Keratinocyte (primary cell): ENCODE data around the gene OGDH. TPM values are rescaled to one million over a fixed set of nuclear protein-coding genes. Genes with fewer than 3 reads are reported as not detected.

Experiments
- DNase-seq: peaks from one replicate; pipeline ENCODE4 v3.0.0-alpha.2; 2011; ENCODE audit warnings: low read depth, missing footprints, low spot score
- FAIRE-seq: peaks from 2 replicates; lab custom pipeline; 2011; peaks lifted over from hg19 to GRCh38; lab: Jason Lieb, UNC
- H2AFZ ChIP-seq: 2 replicates; pipeline ENCODE4 v1.6.0; 2012; ENCODE audit warnings: low read length, control low read depth, inconsistent platforms; ENCODE audit not compliant: control insufficient read depth
- H3K27ac ChIP-seq: 2 replicates; pipeline ENCODE4 v1.5.1; 2011; ENCODE audit warnings: low read length; ENCODE audit not compliant: control insufficient read depth, insufficient read depth
- H3K27me3 ChIP-seq: 3 replicates; pipeline ENCODE4 v1.6.0; 2011; ENCODE audit warnings: low read length; ENCODE audit not compliant: control insufficient read depth, insufficient read depth; ENCODE audit errors: extremely low read depth
- H3K36me3 ChIP-seq, 2 experiments: 2 replicates in 1 of 2; 3 replicates in 1 of 2; pipeline ENCODE4 v1.5.1; 2011; ENCODE audit warnings: low read length in 2 of 2, mild to moderate bottlenecking in 1 of 2; ENCODE audit not compliant: control insufficient read depth in 2 of 2, insufficient read depth in 2 of 2; ENCODE audit errors: extremely low read depth in 1 of 2
- H3K4me1 ChIP-seq: 3 replicates; pipeline ENCODE4 v1.5.1; 2011; ENCODE audit warnings: low read length; ENCODE audit not compliant: control insufficient read depth, insufficient read depth; ENCODE audit errors: extremely low read depth
- H3K4me2 ChIP-seq: 3 replicates; pipeline ENCODE4 v1.6.0; 2011; ENCODE audit warnings: low read depth, low read length; ENCODE audit not compliant: control insufficient read depth, insufficient read depth; ENCODE audit errors: extremely low read depth
- H3K4me3 ChIP-seq, 3 experiments: fragments of 200-600 bp in 1 of 3; sonication (generic) in 1 of 3; 2 replicates in 2 of 3; 3 replicates in 1 of 3; pipeline ENCODE4 v1.5.1; 2011 to 2016; ENCODE audit warnings: low read length in 3 of 3, mild to moderate bottlenecking in 3 of 3, control low read depth in 2 of 3, inconsistent platforms in 1 of 3, low read depth in 1 of 3, mixed read lengths in 1 of 3, mixed run types in 1 of 3, moderate library complexity in 1 of 3; ENCODE audit not compliant: control insufficient read depth in 2 of 3, insufficient read depth in 2 of 3; ENCODE audit errors: extremely low read depth in 1 of 3
- H3K79me2 ChIP-seq: 2 replicates; pipeline ENCODE4 v1.6.0; 2012; ENCODE audit warnings: low read length; ENCODE audit not compliant: control insufficient read depth, insufficient read depth
- H3K9ac ChIP-seq: 3 replicates; pipeline ENCODE4 v1.6.0; 2011; ENCODE audit warnings: low read length; ENCODE audit not compliant: control insufficient read depth, insufficient read depth; ENCODE audit errors: extremely low read depth
- H3K9me1 ChIP-seq: 3 replicates; pipeline ENCODE4 v1.6.0; 2011; ENCODE audit warnings: low read length; ENCODE audit not compliant: control insufficient read depth, insufficient read depth; ENCODE audit errors: extremely low read depth
- H3K9me3 ChIP-seq: 2 replicates; pipeline ENCODE4 v1.5.1; 2012; ENCODE audit warnings: low read depth, low read length; ENCODE audit not compliant: control insufficient read depth
- H4K20me1 ChIP-seq: 3 replicates; pipeline ENCODE4 v1.6.0; 2011; ENCODE audit warnings: low read length; ENCODE audit not compliant: control insufficient read depth, insufficient read depth; ENCODE audit errors: extremely low read depth
- EZH2 ChIP-seq: IDR thresholded peaks from one replicate; pipeline ENCODE4 v1.6.1; 2012; ENCODE audit warnings: inconsistent platforms, mild to moderate bottlenecking, low read length, moderate library complexity
- dilution Hi-C: fragments of 300-500 bp; cut with MboI; formaldehyde crosslinking; loops from one replicate; pipeline ENCODE4 v1.7.0; 2020; ENCODE audit warnings: low sequenced_read_pairs; ENCODE audit not compliant: extremely low pct_ligation_motif_present
- polyA plus RNA-seq, 5 experiments: library from polyadenylated mRNA; depleted of rRNA in 3 of 5; stranded (reverse) in 3 of 5; stranded (forward) in 1 of 5; unstranded in 1 of 5; fragments of >200 nt; gene quantifications; 1 replicate in 1 of 5; 2 replicates in 3 of 5; 3 replicates in 1 of 5; pipeline versions ENCODE4 v1.2.1 to v1.2.3, GENCODE V29; 2011 to 2012; ENCODE audit warnings: missing spikeins in 2 of 5, low read depth in 1 of 5, low replicate concordance in 1 of 5
- TF ChIP-seq, protein P1 (sequence below), 3 experiments: IDR thresholded peaks in 1 of 3; conservative IDR thresholded peaks in 1 of 3; optimal IDR thresholded peaks in 1 of 3; 2 replicates in 2 of 3; 3 replicates in 1 of 3; pipeline versions ENCODE3 to v1.5.1; 2011; ENCODE audit warnings: low read length in 3 of 3, mild to moderate bottlenecking in 3 of 3, moderate library complexity in 2 of 3, control low read depth in 1 of 3, inconsistent platforms in 1 of 3; ENCODE audit not compliant: insufficient read depth in 2 of 3; ENCODE audit errors: extremely low read depth in 1 of 3

The OGDH gene
- polyA plus RNA-seq, 1 donor (not counting 4 experiments of a cell fraction or from before 2014, with no cell fraction given), result 46.4 TPM

DNA sequence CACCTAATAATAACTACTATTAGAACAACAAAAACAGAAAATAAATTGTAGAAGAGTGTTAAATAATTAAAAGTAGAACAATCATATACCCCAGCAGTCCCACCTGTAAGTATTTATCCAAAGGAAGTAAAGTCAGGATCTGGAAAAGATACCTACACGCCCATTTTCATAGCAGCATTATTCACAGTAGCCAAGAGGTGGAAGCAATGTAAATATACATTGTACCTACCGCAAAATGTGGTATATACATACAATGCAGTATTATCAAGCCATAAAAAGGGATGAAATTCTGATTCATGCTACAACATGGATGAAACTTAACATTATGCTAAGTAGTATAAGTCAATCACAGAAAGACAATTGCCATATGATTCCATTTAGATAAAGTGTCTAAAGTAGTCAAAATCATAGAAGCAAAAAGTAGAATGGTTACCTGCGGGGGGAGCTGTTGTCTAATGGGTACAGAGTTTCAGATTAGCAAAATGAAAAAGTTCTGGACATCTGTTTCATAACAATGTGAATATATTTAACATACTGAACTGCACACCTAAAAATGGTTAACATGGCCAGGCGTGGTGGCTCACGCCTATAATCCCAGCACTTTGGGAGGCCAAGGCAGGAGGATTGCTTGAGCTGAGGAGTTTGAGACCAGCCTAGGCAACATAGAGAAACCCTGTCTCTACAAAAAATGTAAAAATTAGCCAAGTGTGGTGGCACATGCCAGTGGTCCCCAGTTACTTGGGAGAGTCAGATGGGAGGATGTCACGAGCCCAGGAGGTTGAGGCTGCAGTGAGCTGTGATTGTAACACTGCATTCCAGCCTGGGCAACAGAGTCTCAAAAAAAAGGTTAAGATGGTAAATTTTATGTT is 18.4 kb upstream of the OGDH start:
- H3K9me3 ChIP-seq, result no peaks in the 10 kb centered on the region
- peaks cover 3% of the 10 kb centered on the region for H3K4me1 ChIP-seq
- H3K9ac ChIP-seq, result no peak overlapping the region
- H3K36me3 ChIP-seq, result no peaks in the 10 kb centered on the region
- DNase-seq (no peak), FAIRE-seq (no peak)
- no peak overlapping the region for H3K4me2 ChIP-seq
- no peaks in the 10 kb centered on the region for H3K27me3 ChIP-seq
- peak overlapping the region; percentile 20 for H2AFZ ChIP-seq
- H3K4me3 ChIP-seq, result no peak overlapping the region
- no peak overlapping the region for H3K27ac ChIP-seq
- H3K9me1 ChIP-seq, result no peaks in the 10 kb centered on the region
- dilution Hi-C loops, result no loop called here
- TF ChIP-seq, protein P1, sequence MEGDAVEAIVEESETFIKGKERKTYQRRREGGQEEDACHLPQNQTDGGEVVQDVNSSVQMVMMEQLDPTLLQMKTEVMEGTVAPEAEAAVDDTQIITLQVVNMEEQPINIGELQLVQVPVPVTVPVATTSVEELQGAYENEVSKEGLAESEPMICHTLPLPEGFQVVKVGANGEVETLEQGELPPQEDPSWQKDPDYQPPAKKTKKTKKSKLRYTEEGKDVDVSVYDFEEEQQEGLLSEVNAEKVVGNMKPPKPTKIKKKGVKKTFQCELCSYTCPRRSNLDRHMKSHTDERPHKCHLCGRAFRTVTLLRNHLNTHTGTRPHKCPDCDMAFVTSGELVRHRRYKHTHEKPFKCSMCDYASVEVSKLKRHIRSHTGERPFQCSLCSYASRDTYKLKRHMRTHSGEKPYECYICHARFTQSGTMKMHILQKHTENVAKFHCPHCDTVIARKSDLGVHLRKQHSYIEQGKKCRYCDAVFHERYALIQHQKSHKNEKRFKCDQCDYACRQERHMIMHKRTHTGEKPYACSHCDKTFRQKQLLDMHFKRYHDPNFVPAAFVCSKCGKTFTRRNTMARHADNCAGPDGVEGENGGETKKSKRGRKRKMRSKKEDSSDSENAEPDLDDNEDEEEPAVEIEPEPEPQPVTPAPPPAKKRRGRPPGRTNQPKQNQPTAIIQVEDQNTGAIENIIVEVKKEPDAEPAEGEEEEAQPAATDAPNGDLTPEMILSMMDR (optimal IDR thresholded peaks at IDR 0.05 in 1 of 3, IDR thresholded peaks at IDR 0.05 in 1 of 3, conservative IDR thresholded peaks at IDR 0.05 in 1 of 3; ENCODE audit: extremely low read depth in 1 of 3, insufficient read depth in 2 of 3, low read length in 3 of 3), result peak in 2 of 3 experiments; percentile 43 to 44
- no peak for TF ChIP-seq EZH2
- H4K20me1 ChIP-seq, result no peaks in the 10 kb centered on the region
- H3K79me2 ChIP-seq, result no peaks in the 10 kb centered on the region

DNA sequence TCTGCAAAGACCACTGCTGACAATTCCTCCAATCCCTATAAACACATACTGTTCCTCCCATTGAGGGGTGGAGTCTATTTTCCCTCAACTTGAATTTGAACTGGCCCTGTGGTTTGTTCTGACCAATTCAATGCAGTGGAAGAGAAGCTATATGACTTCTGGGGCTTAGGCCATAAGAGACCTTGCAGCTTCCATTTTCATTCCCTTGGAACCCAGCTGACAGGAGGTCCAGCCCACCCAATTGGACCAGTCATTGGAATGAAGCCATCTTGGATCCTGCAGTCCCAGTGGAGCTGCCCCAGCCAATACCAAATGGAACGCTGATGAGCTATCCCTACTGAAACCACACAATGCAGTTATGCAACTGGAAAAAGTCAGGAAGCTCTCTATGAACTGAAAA is 15.5 kb upstream of the OGDH start:
- Histone ChIP-seq H3K27me3 (no peaks in the 10 kb centered on the region), H3K36me3 (no peaks in the 10 kb centered on the region), H3K9me3 (no peaks in the 10 kb centered on the region), H3K4me3 (no peak overlapping the region), H3K4me1 (no peaks in the 10 kb centered on the region), H4K20me1 (no peaks in the 10 kb centered on the region), H3K79me2 (no peaks in the 10 kb centered on the region), H3K9me1 (no peaks in the 10 kb centered on the region), H2AFZ (no peak overlapping the region), H3K9ac (no peak overlapping the region), H3K27ac (no peak overlapping the region), H3K4me2 (no peak overlapping the region)
- dilution Hi-C loops, result no loop called here
- no peak for TF ChIP-seq EZH2
- TF ChIP-seq, protein P1 (optimal IDR thresholded peaks at IDR 0.05 in 1 of 3, IDR thresholded peaks at IDR 0.05 in 1 of 3, conservative IDR thresholded peaks at IDR 0.05 in 1 of 3; ENCODE audit: extremely low read depth in 1 of 3, insufficient read depth in 2 of 3, low read length in 3 of 3), result no peak
- DNase-seq, result no peak
- no peak for FAIRE-seq
